GM18907 (cell line): ENCODE measurements around the gene PIP4K2A.
A peak's percentile ranks its signal among the peaks of the same experiment; 100 is the strongest.

Source experiments
- ATAC-seq: cut with Tn5 transposase; IDR thresholded peaks from one replicate; pipeline ENCODE4 v1.9.1; 2021; ENCODE audit warnings: mild to moderate bottlenecking, moderate library complexity; ENCODE audit not compliant: unreplicated experiment

Gene PIP4K2A

GRCh38 chr10:22604344-22605126 is 109.8 kb downstream of the PIP4K2A start:
- ATAC-seq = no peak

- no peak for ATAC-seq
Observed at GRCh38 chr10:22603581-22603980, 110.8 kb downstream of the PIP4K2A start.

- ATAC-seq = peak; percentile 0
Observed at GRCh38 chr10:22601618-22602017, 112.8 kb downstream of the PIP4K2A start.

- no peak for ATAC-seq
Observed at GRCh38 chr10:22599636-22600228, 114.6 kb downstream of the PIP4K2A start.

GRCh38 chr10:22599048-22599561 is 115.3 kb downstream of the PIP4K2A start:
- no peak for ATAC-seq

GRCh38 chr10:22598478-22598877 is 115.9 kb downstream of the PIP4K2A start:
- ATAC-seq = no peak

GRCh38 chr10:22597138-22597537 is 117.2 kb downstream of the PIP4K2A start:
- ATAC-seq = peak; percentile 62

GRCh38 chr10:22593636-22594198 is 120.7 kb downstream of the PIP4K2A start:
- no peak for ATAC-seq

GRCh38 chr10:22593026-22593425 is 121.4 kb downstream of the PIP4K2A start:
- ATAC-seq = no peak

GRCh38 chr10:22589851-22590514 is 124.4 kb downstream of the PIP4K2A start:
- no peak for ATAC-seq

GRCh38 chr10:22588462-22588861 is 125.9 kb downstream of the PIP4K2A start:
- no peak for ATAC-seq

GRCh38 chr10:22583683-22584082 is 130.7 kb downstream of the PIP4K2A start:
- no peak for ATAC-seq

GRCh38 chr10:22581461-22581860 is 132.9 kb downstream of the PIP4K2A start:
- no peak for ATAC-seq

GRCh38 chr10:22580711-22581110 is 133.7 kb downstream of the PIP4K2A start:
- ATAC-seq = no peak

- ATAC-seq = no peak
Observed at GRCh38 chr10:22579826-22580225, 134.6 kb downstream of the PIP4K2A start.

GRCh38 chr10:22573820-22574569 is 140.4 kb downstream of the PIP4K2A start:
- no peak for ATAC-seq

- ATAC-seq = no peak
Observed at GRCh38 chr10:22570733-22571430, 143.5 kb downstream of the PIP4K2A start.

- ATAC-seq = no peak
Observed at GRCh38 chr10:22570234-22570633, 144.1 kb downstream of the PIP4K2A start.

GRCh38 chr10:22568928-22569327 is 145.4 kb downstream of the PIP4K2A start:
- ATAC-seq = no peak

- no peak for ATAC-seq
Observed at GRCh38 chr10:22564060-22564459, 150.3 kb downstream of the PIP4K2A start.
